A549 (cell line): ENCODE results near the gene ZNF320. TPM values are rescaled to one million over a fixed set of nuclear protein-coding genes. Genes with fewer than 3 reads are reported as not detected.
"Not testable (repeated sequence)": the region's sequence is repeated elsewhere in the genome, so short reads cannot be mapped to it uniquely, and the experiment has no call there.

Experiments used
- ATAC-seq, 2 experiments: fragments of 200-7000 bp in 1 of 2; fragments of >200 bp in 1 of 2; cut with Nextera tagmentation in 1 of 2; cut with Tn5 transposase in 1 of 2; 3 replicates each; pipeline versions ENCODE4 v1.8.0 to v1.9.1; 2018 to 2020; ENCODE audit warnings: mild to moderate bottlenecking in 1 of 2, moderate library complexity in 1 of 2
- CTCF ChIA-PET: fragments of 300-600 bp; sonication (Branson Sonifier 250); formaldehyde crosslinking; extraction: SDS; loops from one replicate; lab custom pipeline; 2021; ENCODE audit warnings: antibody characterized with exemption, inconsistent platforms; lab: Yijun Ruan, JAX
- POLR2A ChIA-PET: fragments of 350-600 bp; formaldehyde crosslinking; extraction: SDS; loops from one replicate; lab custom pipeline; 2021; ENCODE audit warnings: antibody characterized with exemption, inconsistent platforms; lab: Yijun Ruan, JAX
- DNase-seq, 2 experiments: peaks; one replicate each; pipeline versions ENCODE4 v3.0.0 to v3.0.0-alpha.2; 2011 to 2016; ENCODE audit warnings: low read depth in 1 of 2, low spot score in 1 of 2
- FAIRE-seq: peaks from 2 replicates; lab custom pipeline; 2011; peaks lifted over from hg19 to GRCh38; lab: Jason Lieb, UNC
- H3K27ac ChIP-seq, 2 experiments: fragments of >200 bp; sonication (Bioruptor Twin); formaldehyde crosslinking; 3 replicates each; pipeline ENCODE4 v1.5.1; 2016 to 2017
- H3K4me1 ChIP-seq: fragments of >200 bp; sonication (Bioruptor Twin); formaldehyde crosslinking; 3 replicates; pipeline ENCODE4 v1.6.1; 2016
- H3K4me2 ChIP-seq: fragments of >200 bp; sonication (Bioruptor Twin); formaldehyde crosslinking; 3 replicates; pipeline ENCODE4 v1.6.1; 2016
- H3K4me3 ChIP-seq: fragments of >200 bp; sonication (Bioruptor Twin); formaldehyde crosslinking; 3 replicates; pipeline ENCODE4 v1.5.1; 2016
- H3K9me3 ChIP-seq: fragments of >200 bp; sonication (Bioruptor Twin); formaldehyde crosslinking; 3 replicates; pipeline ENCODE4 v1.6.1; 2016
- ATOH8 ChIP-seq: fragments of 250-450 bp; sonication (Bioruptor Pico); IDR thresholded peaks from 2 replicates; pipeline ENCODE4 v1.5.0; 2020; ENCODE audit warnings: low read depth, mild to moderate bottlenecking, moderate library complexity
- CBX8 ChIP-seq: fragments of 200-600 bp; sonication (generic); IDR thresholded peaks from 2 replicates; pipeline ENCODE4 v1.6.1; 2016
- E2F6 ChIP-seq: IDR thresholded peaks from 2 replicates; pipeline ENCODE4 v1.6.1; 2012; ENCODE audit warnings: low read depth, borderline replicate concordance
- EHMT2 ChIP-seq: fragments of 200-600 bp; sonication (generic); IDR thresholded peaks from 2 replicates; pipeline ENCODE4 v1.6.1; 2016; ENCODE audit warnings: antibody characterized with exemption, low read depth, mild to moderate bottlenecking, moderate library complexity
- EP300 ChIP-seq, 2 experiments: fragments of >200 bp; sonication (Bioruptor Twin); formaldehyde crosslinking; IDR thresholded peaks; 2 replicates in 1 of 2; 3 replicates in 1 of 2; pipeline ENCODE4 v1.6.1; 2016 to 2017
- HES2 ChIP-seq: fragments of >200 bp; sonication (Bioruptor Twin); formaldehyde crosslinking; IDR thresholded peaks from 2 replicates; pipeline ENCODE4 v1.6.1; 2016
- HEYL ChIP-seq: fragments of 250-450 bp; sonication (Bioruptor Pico); IDR thresholded peaks from 2 replicates; pipeline ENCODE4 v1.8.0; 2021; ENCODE audit warnings: mild to moderate bottlenecking, moderate library complexity
- HOXA7 ChIP-seq: fragments of 250-450 bp; sonication (Bioruptor Pico); IDR thresholded peaks from 2 replicates; pipeline ENCODE4 v1.5.0; 2020; ENCODE audit warnings: mild to moderate bottlenecking, moderate library complexity
- KDM5A ChIP-seq: fragments of 200-600 bp; sonication (generic); IDR thresholded peaks from 2 replicates; pipeline ENCODE4 v1.6.1; 2016; ENCODE audit warnings: antibody characterized with exemption, mild to moderate bottlenecking
- MAFK ChIP-seq: fragments of 450-650 bp; IDR thresholded peaks from 2 replicates; pipeline ENCODE4 v1.6.1; 2014; ENCODE audit not compliant: partially characterized antibody
- MAX ChIP-seq: IDR thresholded peaks from 2 replicates; pipeline ENCODE4 v1.6.1; 2012
- PBX3 ChIP-seq: IDR thresholded peaks from 2 replicates; pipeline ENCODE4 v1.6.1; 2012
- POLR2AphosphoS2 ChIP-seq: conservative IDR thresholded peaks from 2 replicates; pipeline ENCODE4 v1.6.1; 2012; ENCODE audit warnings: low read length, improper control_type of control experiment, inconsistent platforms
- RARB ChIP-seq: fragments of 250-450 bp; sonication (Bioruptor Pico); IDR thresholded peaks from 2 replicates; pipeline ENCODE4 v1.8.0; 2021; ENCODE audit warnings: mild to moderate bottlenecking, moderate library complexity
- TFCP2L1 ChIP-seq: fragments of 250-450 bp; sonication (Bioruptor Pico); IDR thresholded peaks from 2 replicates; pipeline ENCODE4 v1.5.0; 2021; ENCODE audit warnings: mild to moderate bottlenecking
- TP53 ChIP-seq: fragments of 250-450 bp; sonication (Bioruptor Pico); IDR thresholded peaks from 2 replicates; pipeline ENCODE4 v1.5.0; 2021; ENCODE audit warnings: mild to moderate bottlenecking, moderate library complexity
- ZFP36 ChIP-seq: fragments of 450-650 bp; IDR thresholded peaks from 2 replicates; pipeline ENCODE4 v1.6.1; 2014; ENCODE audit warnings: borderline replicate concordance; ENCODE audit not compliant: partially characterized antibody
- ZNF302 ChIP-seq: fragments of 250-450 bp; sonication (Bioruptor Pico); IDR thresholded peaks from 2 replicates; pipeline ENCODE4 v1.9.0; 2021; ENCODE audit warnings: inconsistent platforms, mild to moderate bottlenecking, moderate library complexity
- ZSCAN20 ChIP-seq: fragments of 250-450 bp; sonication (Bioruptor Pico); IDR thresholded peaks from 2 replicates; pipeline ENCODE4 v1.8.0; 2022; ENCODE audit warnings: mild to moderate bottlenecking, moderate library complexity
- WGBS: methylation state at CpG from one replicate; pipeline ENCODE4 v1.1.6; 2017; ENCODE audit errors: missing lambda C conversion rate; 5-methylcytosine and 5-hydroxymethylcytosine counted together
- polyA plus RNA-seq, 4 experiments: library from polyadenylated mRNA; depleted of rRNA in 3 of 4; stranded (reverse); fragments of >200 nt; fragmentation: RNase III in 1 of 4; extraction: RNeasy Plus Mini Kit Qiagen cat#74134 plus additional on column Dnase treatment in 1 of 4; gene quantifications; 2 replicates in 3 of 4; 3 replicates in 1 of 4; pipeline ENCODE4 v1.2.3, GENCODE V29; 2011 to 2017

The ZNF320 gene
- polyA plus RNA-seq, 2 of the 4 experiments (the other 2 are of a cell fraction) = not detected

GRCh38 chr19:52889076-52889475 lies 8.4 kb downstream of the ZNF320 start:
- ChIA-PET CTCF (interaction anchor here (0.7 kb wide), 1 partner anchor 605 kb away, joined by 4 read pairs; no protein-coding TSS in a partner anchor), POLR2A (no interaction called here)
- H3K4me1 ChIP-seq = no peaks in the 10 kb centered on the region
- ATAC-seq = no peak
- no peak overlapping the region for H3K27ac ChIP-seq
- 35% methylated on average over 7 of the region's 7 CpGs for WGBS
- no peak for FAIRE-seq
- peaks cover 55% of the 10 kb centered on the region for H3K9me3 ChIP-seq
- TF ChIP-seq HEYL (CRISPR knock-in tag) = no peak
- no peak for TF ChIP-seq ATOH8
- no peak for TF ChIP-seq E2F6
- TF ChIP-seq TFCP2L1 (CRISPR knock-in tag) = no peak
- no peak for TF ChIP-seq PBX3
- no peak for TF ChIP-seq ZSCAN20 (CRISPR knock-in tag)
- TF ChIP-seq POLR2AphosphoS2 = no peak
- no peak for TF ChIP-seq MAX
- TF ChIP-seq KDM5A = no peak
- TF ChIP-seq RARB (CRISPR knock-in tag) = no peak
- no peak overlapping the region for H3K4me2 ChIP-seq
- DNase-seq = no peak
- H3K4me3 ChIP-seq = no peak overlapping the region

GRCh38 chr19:52880895-52881389 lies 16.5 kb downstream of the ZNF320 start:
- no peak for TF ChIP-seq MAFK
- no peak for TF ChIP-seq PBX3
- no peak for TF ChIP-seq HOXA7 (CRISPR knock-in tag)
- TF ChIP-seq EHMT2 = no peak
- no peak for TF ChIP-seq ZNF302 (CRISPR knock-in tag)
- TF ChIP-seq CBX8 = no peak
- TF ChIP-seq EP300 (IDR thresholded peaks at IDR 0.05) = no peak
- TF ChIP-seq TP53 (CRISPR knock-in tag) = no peak
- no peak for TF ChIP-seq ZFP36
- TF ChIP-seq HES2 = no peak
- Histone ChIP-seq H3K4me2 (no peak overlapping the region), H3K4me3 (no peak overlapping the region), H3K9me3 (peaks cover 77% of the 10 kb centered on the region), H3K27ac (no peak overlapping the region), H3K4me1 (no peaks in the 10 kb centered on the region)
- DNase-seq (no peak), FAIRE-seq (no peak), ATAC-seq (no peak)
- 43% methylated on average over 11 of the region's 11 CpGs for WGBS
- POLR2A ChIA-PET = no interaction called here
- CTCF ChIA-PET = no interaction called here

- peaks cover 35% of the 10 kb centered on the region for H3K9me3 ChIP-seq
- H3K4me2 ChIP-seq, CTCF ChIA-PET, DNase-seq, POLR2A ChIA-PET, ATAC-seq, H3K27ac ChIP-seq, FAIRE-seq, H3K4me1 ChIP-seq, H3K4me3 ChIP-seq: not testable (repeated sequence)
- WGBS = 1% methylated on average over 6 of the region's 6 CpGs
These were observed 24.4 kb downstream of the ZNF320 start for GRCh38 chr19:52872996-52873395.
